ENCODE data around the gene CPAMD8.

CPAMD8 gene

DNA sequence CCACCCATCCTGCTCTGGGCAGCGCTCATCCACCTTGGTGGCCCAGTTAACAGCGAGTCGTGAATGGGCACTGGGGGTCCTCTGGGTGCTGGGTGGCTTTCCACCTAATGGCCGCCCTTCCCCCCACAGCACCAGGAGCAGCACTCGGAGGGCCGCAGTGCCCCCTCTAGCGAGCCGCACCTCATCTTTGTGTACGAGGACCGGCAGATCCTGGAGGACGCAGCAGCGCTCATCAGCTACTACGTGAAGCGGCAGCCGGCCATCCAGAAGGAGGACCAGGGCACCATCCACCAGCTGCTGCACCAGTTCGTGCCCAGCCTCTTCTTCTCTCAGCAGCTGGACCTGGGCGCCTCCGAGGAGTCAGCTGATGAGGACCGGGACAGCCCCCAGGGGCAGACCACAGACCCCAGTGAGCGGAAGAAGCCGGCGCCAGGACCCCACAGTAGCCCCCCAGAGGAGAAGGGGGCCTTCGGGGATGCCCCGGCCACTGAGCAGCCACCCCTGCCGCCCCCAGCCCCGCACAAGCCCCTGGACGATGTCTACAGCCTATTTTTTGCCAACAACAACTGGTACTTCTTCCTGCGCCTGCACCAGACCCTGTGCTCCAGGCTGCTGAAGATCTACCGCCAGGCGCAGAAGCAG is 157.2 kb downstream of the CPAMD8 start:
- DNase-seq, result no peak

DNA sequence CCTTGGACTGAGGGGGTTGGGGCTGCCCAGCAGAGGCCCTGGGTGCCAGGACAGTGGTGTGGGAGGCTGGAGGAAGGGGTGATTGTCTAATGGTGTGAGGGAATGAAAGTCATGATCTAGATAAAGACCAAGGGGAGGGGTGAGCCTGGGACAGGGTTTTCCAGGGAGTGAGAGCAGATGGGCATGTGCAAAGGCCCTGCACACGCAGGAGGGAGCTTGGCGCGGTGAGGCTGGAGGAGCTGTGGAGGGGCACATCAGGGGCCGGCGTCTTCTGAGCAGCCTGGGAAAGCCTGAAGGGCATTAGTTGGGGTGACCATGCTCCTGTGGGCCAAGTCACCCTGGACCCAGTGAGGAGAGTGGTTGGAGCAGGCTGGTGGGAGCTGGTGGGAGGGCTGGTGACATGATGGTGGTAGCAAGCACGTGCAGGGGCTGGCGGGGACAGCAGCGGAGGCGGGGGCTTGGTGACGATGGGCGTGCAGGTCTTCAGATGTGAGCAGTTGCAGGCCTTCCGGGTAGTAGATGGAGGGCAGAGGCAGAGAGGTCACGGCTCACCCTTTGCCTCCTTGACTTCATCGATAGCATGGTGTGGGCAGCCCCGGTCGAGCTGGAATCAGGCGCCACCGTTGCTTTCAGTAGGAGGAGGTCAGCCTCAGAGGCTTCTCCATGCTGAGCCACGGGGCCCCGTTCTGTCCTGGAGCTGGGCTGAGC is 158.0 kb downstream of the CPAMD8 start:
- DNase-seq, result no peak

DNA sequence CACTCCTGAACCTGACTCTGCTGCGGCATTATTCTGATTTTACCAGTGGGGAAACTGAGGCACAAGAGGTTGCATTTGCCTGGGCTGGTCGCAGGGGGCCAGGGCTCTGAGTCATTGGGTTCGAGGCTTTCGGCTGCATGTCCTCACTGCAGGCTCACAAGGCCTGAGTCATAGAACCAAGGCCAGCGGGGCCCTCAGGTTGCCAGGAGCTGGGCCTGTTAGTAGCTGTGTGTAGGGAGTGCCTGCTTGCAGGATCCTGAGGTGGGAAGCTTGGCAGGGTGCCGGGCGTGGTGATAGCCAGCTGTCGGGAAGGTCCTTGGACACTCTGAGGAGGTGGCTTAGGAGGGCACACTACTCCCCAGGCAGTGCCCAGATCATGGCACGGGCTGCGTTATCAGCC is 159.4 kb downstream of the CPAMD8 start:
- no peak for DNase-seq

DNA sequence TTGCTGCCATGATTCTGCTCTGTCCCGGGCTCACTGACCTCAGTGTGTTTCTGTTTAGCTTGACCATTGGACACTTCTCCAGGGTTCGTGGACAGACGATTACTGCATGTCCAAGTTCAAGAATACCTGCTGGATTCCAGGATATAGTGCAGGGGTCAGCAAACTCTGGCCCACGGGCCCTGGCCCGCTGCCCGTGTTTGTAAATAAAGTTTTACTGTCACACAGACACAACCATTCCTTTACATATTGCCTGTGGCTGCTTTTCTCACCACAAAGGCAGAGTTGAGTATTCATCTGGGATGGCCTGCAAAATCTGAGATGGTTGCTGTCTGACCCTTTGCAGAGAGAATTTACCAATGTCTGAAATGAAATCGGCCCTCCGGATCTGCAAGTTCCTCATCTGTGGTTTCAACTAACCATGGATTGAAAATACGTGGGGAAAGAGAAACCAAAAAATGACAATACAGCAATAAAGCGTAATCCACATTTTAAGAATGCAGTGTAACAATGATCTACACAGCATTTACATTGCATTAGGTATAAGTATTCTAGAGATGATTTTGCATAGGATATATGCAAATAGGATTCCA is 163.7 kb downstream of the CPAMD8 start:
- DNase-seq, result no peak

DNA sequence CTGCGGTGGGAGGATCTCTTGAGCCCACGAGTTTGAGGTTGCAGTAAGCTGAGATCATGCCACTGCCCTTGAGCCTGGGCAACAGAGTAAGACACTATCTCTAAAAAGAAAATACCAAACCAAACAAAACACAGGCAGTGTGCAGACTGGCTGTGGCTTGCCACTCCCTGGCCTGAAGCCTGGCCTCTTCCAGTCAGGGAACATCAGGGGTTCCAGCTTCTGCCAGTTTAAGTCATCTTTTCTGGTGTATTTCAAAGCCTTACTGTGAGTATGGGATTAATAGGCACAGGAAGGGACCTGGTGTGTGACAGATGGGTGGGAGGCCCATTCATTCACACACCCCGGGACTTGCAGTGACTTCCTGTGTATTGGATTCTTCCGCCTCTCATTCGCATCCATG is 164.8 kb downstream of the CPAMD8 start:
- no peak for DNase-seq

DNA sequence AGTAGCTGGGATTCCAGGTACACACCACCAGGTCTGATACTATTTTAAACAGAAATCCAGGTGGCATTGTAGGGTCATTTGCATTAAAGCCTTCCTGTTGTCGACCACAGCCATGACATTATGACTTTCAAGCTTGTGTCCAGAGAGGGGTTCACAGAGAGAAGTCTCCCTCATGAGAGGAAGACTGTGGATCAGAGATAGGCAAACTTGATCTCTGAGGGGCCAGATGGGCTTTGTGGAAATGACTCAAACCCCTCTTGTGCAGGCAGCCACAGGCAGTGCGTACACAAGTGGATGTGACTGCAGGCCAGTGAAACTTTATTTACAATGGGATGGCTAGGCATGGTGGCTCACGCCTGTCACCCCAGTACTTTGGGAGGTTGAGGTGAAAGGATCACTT is 165.6 kb downstream of the CPAMD8 start:
- DNase-seq, result no peak

DNA sequence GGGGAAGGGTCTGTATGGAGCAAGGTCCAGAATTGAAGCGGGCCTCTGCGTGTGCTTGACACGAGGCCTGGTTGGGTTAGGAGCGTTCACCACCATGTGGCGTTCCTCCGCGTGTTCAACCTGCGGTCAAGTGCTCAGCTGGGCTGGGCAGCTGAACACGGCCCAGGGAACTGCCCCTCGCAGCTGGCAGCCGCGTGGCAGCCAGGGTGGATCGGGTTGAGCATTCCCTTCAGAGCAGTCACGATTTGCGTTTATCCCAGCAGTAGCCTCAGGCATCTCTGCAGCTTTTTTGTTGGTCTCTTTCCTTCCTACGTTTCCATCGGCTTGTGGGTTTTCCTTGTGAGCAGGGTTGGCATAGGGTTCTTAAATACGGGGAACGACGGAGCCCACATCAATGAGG is 166.5 kb downstream of the CPAMD8 start:
- DNase-seq, result no peak

DNA sequence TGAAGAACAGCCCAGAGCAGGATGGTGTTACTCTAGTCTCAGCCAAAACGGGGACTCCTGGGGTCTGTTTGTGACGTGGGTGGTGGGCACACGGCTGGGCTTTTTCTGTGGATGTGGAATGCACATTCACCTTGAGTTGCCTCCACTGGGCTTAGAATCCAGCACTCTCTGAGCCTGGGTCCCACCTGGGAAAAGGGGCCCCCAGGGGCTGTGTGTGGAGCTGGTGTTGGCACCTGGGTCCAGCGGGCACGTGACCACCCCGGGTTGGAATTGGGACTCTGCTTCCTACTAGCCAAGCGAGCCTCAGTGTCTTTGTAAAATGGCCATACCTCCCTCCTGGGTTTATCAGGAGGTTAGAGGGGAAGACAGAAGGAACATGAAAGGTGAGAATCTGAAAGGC is 167.0 kb downstream of the CPAMD8 start:
- no peak for DNase-seq

DNA sequence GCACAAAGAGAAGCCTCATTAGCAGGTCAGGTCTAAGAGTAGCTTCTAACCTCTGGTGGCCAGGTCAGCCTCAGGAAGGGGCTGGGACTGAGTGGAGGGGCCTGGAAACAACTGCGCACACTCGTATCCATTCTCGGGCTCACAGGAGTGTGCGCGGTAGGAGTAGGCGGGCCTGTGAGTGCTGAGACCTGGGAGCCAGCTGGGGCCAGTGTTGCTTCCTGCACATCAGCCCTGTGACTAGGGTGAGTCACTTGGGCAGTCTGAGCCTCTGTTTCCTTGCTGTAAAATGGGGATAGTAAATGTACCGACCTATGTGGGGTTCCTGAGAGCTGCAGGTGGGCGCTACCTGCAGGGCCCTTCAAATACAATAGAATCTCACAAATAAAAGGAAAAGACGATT is 170.5 kb downstream of the CPAMD8 start:
- no peak for DNase-seq

DNA sequence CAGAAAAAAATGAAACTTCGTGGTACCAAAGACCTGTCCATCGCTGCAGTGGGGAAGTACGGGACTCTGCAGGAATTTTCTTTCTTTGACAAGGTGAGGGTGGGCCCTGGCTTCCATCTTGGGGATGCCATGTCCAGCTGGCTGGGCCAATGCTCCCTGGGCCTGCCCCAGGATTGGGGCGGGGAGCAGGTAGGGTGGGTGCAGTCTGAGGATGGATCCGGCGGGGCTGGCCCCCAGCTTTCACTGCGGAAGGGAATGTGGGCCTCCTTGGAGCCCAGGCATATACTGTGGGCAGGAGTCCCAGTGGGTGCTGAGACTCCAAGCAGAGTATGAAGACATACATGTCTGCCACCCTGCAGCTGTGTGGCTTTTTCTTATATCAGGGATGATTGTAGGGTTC is 173.5 kb downstream of the CPAMD8 start:
- no peak for DNase-seq

DNA sequence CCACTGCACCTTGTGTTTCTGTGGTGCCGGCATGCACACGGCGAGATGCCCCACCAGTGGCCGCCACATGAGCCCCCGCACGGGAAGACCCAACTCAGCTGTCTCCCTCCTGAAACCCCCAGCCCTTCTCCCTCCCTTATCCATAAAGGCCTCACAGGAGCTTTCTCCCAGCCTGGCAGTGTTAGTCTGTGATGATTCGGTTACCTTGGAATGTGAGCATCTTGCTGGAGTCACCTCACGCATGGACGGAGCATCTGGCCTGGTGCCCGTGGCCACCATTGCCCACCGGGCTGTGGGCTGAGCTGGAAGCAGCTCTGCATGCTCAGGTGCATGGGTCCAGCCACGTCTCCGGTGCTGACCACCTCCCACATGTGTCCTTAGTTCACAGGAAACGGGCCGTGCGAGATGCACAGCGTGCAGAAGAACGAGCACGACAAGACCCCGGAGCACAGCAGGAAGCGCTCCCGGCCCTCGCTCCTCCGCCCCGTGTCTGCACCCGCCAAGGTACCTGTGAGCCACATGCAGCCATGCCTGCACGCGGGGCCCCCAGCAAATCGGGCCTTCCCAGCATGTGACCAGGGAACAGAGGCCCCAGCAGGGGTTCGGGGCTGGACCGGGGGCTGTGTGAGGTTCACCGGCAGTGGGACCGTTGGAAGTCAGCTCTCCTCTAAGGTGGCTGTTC is 175.4 kb downstream of the CPAMD8 start:
- DNase-seq, result peak; percentile 34

DNA sequence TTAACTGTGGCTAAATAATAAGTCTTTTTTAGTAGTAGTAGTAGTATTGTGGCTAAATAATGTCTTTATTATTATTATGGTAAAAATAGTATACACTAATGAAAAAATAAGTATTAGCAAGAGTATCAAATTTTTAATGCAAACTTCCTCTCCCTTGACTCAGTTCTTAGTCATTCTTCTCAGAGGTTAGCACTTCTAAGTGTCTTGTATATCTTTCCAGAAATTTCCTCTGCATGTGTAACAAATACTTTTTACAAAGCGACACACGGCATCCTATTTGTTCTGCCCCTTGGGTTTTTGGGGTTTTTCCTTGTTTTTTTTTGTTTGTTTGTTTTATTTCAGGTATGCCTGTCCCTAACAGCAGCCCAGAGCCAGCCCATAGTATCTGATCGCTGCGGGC is 176.5 kb downstream of the CPAMD8 start:
- no peak for DNase-seq

DNA sequence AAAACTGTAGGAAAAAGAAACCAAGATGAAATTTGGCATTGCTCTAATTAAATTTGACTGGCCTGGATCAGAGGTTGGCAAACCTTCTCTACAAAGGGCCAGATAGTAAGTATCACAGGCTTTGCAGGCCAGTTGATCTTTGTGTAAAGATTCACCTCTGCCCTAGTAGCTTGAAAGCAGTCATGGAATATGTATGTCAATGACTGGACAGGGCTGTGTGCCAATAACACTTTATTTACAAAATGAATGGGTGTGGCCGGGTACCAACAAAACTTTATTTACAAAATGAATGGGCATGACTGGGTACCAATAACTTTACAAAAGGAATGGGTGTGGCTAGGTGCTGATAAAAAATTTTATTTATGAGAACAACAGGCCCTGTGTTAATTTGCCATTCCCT is 177.4 kb downstream of the CPAMD8 start:
- DNase-seq, result peak; percentile 14

DNA sequence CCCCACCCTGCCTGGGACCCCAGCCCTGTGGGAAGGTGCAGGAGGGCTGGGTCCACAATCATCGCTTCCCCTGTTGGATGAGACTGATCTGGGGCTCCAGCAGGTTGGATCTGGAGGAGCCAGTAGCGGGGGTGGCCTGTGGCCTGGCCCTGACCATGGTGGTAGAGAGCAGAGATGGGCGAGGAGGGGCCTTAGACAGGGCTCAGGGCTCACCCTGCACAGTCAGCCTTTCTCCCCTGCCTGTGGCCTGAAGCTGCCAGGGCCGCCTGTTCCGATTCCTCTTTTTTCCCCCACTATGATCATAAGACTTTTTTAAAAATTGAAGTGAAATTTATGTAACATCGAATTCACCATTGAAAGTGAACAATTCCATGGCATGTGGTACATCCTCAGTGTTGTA is 179.2 kb downstream of the CPAMD8 start:
- DNase-seq, result no peak

DNA sequence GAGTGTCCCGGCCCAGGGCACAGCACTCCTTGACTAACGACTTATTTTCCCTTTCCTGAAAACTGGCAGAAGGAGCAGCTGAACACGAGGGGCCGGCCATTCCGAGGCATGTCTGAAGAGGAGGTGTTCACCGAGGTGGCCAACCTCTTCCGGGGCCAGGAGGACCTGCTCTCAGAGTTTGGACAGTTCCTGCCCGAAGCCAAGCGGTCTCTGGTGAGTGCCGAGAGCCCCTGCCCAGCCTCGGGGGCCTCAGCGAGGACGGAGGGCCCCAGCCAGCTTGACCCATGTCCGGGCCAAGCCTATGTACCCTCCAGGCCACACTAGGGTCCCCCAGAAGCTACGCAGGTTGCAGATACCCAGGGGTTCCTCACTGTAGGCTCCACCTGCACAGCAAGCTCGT is 179.7 kb downstream of the CPAMD8 start:
- no peak for DNase-seq
